Measurements from ENCODE around the gene ARHGEF12. TPM values are rescaled to one million over a fixed set of nuclear protein-coding genes. Genes with fewer than 3 reads are reported as not detected.

Gene ARHGEF12
- polyA plus RNA-seq, 1 donor (not counting 4 experiments of a cell fraction or from before 2014, with no cell fraction given), result 28.8 TPM

- Histone ChIP-seq H3K9ac (ENCODE audit: control insufficient read depth, extremely low read depth, insufficient read depth, low read length) (no peak overlapping the region), H4K20me1 (ENCODE audit: control insufficient read depth, extremely low read depth, insufficient read depth, low read length) (no peaks in the 10 kb centered on the region), H3K79me2 (ENCODE audit: control insufficient read depth, insufficient read depth, low read length) (no peaks in the 10 kb centered on the region), H3K4me1 (ENCODE audit: control insufficient read depth, extremely low read depth, insufficient read depth, low read length) (no peaks in the 10 kb centered on the region), H3K9me1 (ENCODE audit: control insufficient read depth, extremely low read depth, insufficient read depth, low read length) (no peaks in the 10 kb centered on the region), H3K36me3 (ENCODE audit: control insufficient read depth in 2 of 2, extremely low read depth in 1 of 2, insufficient read depth in 2 of 2, low read length in 2 of 2) (no peaks in the 10 kb centered on the region), H3K4me3 (ENCODE audit: control insufficient read depth in 2 of 3, extremely low read depth in 1 of 3, insufficient read depth in 2 of 3, low read depth in 1 of 3, low read length in 3 of 3) (no peak overlapping the region), H3K27me3 (ENCODE audit: control insufficient read depth, extremely low read depth, insufficient read depth, low read length) (peaks cover 8% of the 10 kb centered on the region), H3K9me3 (ENCODE audit: control insufficient read depth, low read depth, low read length) (no peaks in the 10 kb centered on the region), H3K27ac (ENCODE audit: control insufficient read depth, insufficient read depth, low read length) (no peak overlapping the region), H3K4me2 (ENCODE audit: control insufficient read depth, extremely low read depth, insufficient read depth, low read depth, low read length) (no peak overlapping the region), H2AFZ (ENCODE audit: control insufficient read depth, low read length) (no peak overlapping the region)
- DNase-seq (ENCODE audit: low read depth, low spot score) (no peak), FAIRE-seq (no peak)
- TF ChIP-seq EZH2 (IDR thresholded peaks at IDR 0.05; ENCODE audit: low read length), result no peak
- TF ChIP-seq, protein P1, sequence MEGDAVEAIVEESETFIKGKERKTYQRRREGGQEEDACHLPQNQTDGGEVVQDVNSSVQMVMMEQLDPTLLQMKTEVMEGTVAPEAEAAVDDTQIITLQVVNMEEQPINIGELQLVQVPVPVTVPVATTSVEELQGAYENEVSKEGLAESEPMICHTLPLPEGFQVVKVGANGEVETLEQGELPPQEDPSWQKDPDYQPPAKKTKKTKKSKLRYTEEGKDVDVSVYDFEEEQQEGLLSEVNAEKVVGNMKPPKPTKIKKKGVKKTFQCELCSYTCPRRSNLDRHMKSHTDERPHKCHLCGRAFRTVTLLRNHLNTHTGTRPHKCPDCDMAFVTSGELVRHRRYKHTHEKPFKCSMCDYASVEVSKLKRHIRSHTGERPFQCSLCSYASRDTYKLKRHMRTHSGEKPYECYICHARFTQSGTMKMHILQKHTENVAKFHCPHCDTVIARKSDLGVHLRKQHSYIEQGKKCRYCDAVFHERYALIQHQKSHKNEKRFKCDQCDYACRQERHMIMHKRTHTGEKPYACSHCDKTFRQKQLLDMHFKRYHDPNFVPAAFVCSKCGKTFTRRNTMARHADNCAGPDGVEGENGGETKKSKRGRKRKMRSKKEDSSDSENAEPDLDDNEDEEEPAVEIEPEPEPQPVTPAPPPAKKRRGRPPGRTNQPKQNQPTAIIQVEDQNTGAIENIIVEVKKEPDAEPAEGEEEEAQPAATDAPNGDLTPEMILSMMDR (optimal IDR thresholded peaks at IDR 0.05 in 1 of 3, IDR thresholded peaks at IDR 0.05 in 1 of 3, conservative IDR thresholded peaks at IDR 0.05 in 1 of 3; ENCODE audit: extremely low read depth in 1 of 3, insufficient read depth in 2 of 3, low read length in 3 of 3), result no peak
- dilution Hi-C loops (cut with MboI; ENCODE audit: extremely low pct_ligation_motif_present, low sequenced_read_pairs), result loop anchor here (25.0 kb wide), 1 partner anchor 415 kb away; no protein-coding TSS in a partner anchor
These were observed 185.8 kb downstream of the ARHGEF12 start for GRCh38 chr11:120522021-120522420.

- no peaks in the 10 kb centered on the region for H3K79me2 ChIP-seq (ENCODE audit: control insufficient read depth, insufficient read depth, low read length)
- no peak overlapping the region for H3K4me3 ChIP-seq (ENCODE audit: control insufficient read depth in 2 of 3, extremely low read depth in 1 of 3, insufficient read depth in 2 of 3, low read depth in 1 of 3, low read length in 3 of 3)
- H4K20me1 ChIP-seq (ENCODE audit: control insufficient read depth, extremely low read depth, insufficient read depth, low read length), result no peaks in the 10 kb centered on the region
- H3K27ac ChIP-seq (ENCODE audit: control insufficient read depth, insufficient read depth, low read length), result no peak overlapping the region
- H3K36me3 ChIP-seq (ENCODE audit: control insufficient read depth in 2 of 2, extremely low read depth in 1 of 2, insufficient read depth in 2 of 2, low read length in 2 of 2), result no peaks in the 10 kb centered on the region
- H3K9me3 ChIP-seq (ENCODE audit: control insufficient read depth, low read depth, low read length), result no peaks in the 10 kb centered on the region
- no peak for FAIRE-seq
- H2AFZ ChIP-seq (ENCODE audit: control insufficient read depth, low read length), result no peak overlapping the region
- DNase-seq (ENCODE audit: low read depth, low spot score), result no peak
- peaks cover 10% of the 10 kb centered on the region for H3K27me3 ChIP-seq (ENCODE audit: control insufficient read depth, extremely low read depth, insufficient read depth, low read length)
- no peak overlapping the region for H3K4me2 ChIP-seq (ENCODE audit: control insufficient read depth, extremely low read depth, insufficient read depth, low read depth, low read length)
- H3K9me1 ChIP-seq (ENCODE audit: control insufficient read depth, extremely low read depth, insufficient read depth, low read length), result no peaks in the 10 kb centered on the region
- dilution Hi-C loops (cut with MboI; ENCODE audit: extremely low pct_ligation_motif_present, low sequenced_read_pairs), result loop anchor here (25.0 kb wide), 1 partner anchor 415 kb away; no protein-coding TSS in a partner anchor
- TF ChIP-seq, protein P1 (optimal IDR thresholded peaks at IDR 0.05 in 1 of 3, IDR thresholded peaks at IDR 0.05 in 1 of 3, conservative IDR thresholded peaks at IDR 0.05 in 1 of 3; ENCODE audit: extremely low read depth in 1 of 3, insufficient read depth in 2 of 3, low read length in 3 of 3), result no peak
- TF ChIP-seq EZH2 (IDR thresholded peaks at IDR 0.05; ENCODE audit: low read length), result no peak
- H3K9ac ChIP-seq (ENCODE audit: control insufficient read depth, extremely low read depth, insufficient read depth, low read length), result no peak overlapping the region
- no peaks in the 10 kb centered on the region for H3K4me1 ChIP-seq (ENCODE audit: control insufficient read depth, extremely low read depth, insufficient read depth, low read length)
These were observed 186.5 kb downstream of the ARHGEF12 start for GRCh38 chr11:120522736-120523135.
